Common myeloid progenitor, CD34-positive (primary cell): ENCODE measurements around the gene TCTN3.
"Not testable (repeated sequence)": the region's sequence is repeated elsewhere in the genome, so short reads cannot be mapped to it uniquely, and the experiment has no call there.

Experiments
- CTCF ChIA-PET: fragments of 350-600 bp; sonication (Branson Sonifier 250); formaldehyde crosslinking; loops from one replicate; lab custom pipeline; 2021; ENCODE audit warnings: antibody characterized with exemption; lab: Charles Lee
- POLR2A ChIA-PET: fragments of 350-600 bp; sonication (Branson Sonifier 250); formaldehyde crosslinking; loops from one replicate; lab custom pipeline; 2021; ENCODE audit warnings: antibody characterized with exemption; lab: Charles Lee
- DNase-seq, 3 donors: peaks; one replicate each; pipeline versions ENCODE4 v3.0.0 to v3.0.0-alpha.2; 2013
- H3K27ac ChIP-seq, 2 experiments: 1 replicate in 1 of 2; 2 replicates in 1 of 2; pipeline ENCODE4 v1.7.0; 2013; ENCODE audit warnings: inconsistent platforms in 2 of 2, low read length in 2 of 2, mild to moderate bottlenecking in 2 of 2, low read depth in 1 of 2, moderate library complexity in 1 of 2; ENCODE audit not compliant: severe bottlenecking in 2 of 2, insufficient read depth in 1 of 2, poor library complexity in 1 of 2
- H3K27me3 ChIP-seq, 5 experiments: replicated peaks in 2 of 5; 1 replicate in 3 of 5; 2 replicates in 2 of 5; pipeline versions ENCODE4 v1.6.1 to v1.7.0; 2013; ENCODE audit warnings: low read length in 4 of 5, mild to moderate bottlenecking in 2 of 5, moderate library complexity in 2 of 5, inconsistent platforms in 1 of 5; ENCODE audit not compliant: insufficient read depth in 5 of 5, control insufficient read depth in 4 of 5
- H3K36me3 ChIP-seq, 4 experiments: 1 replicate in 2 of 4; 2 replicates in 2 of 4; pipeline versions ENCODE4 v1.6.1 to v1.7.0; 2013; ENCODE audit warnings: low read length in 3 of 4, control low read depth in 1 of 4, mild to moderate bottlenecking in 1 of 4; ENCODE audit not compliant: control insufficient read depth in 4 of 4, insufficient read depth in 4 of 4
- H3K4me1 ChIP-seq, 4 experiments: 1 replicate in 3 of 4; 2 replicates in 1 of 4; pipeline versions ENCODE4 v1.6.1 to v1.7.1; 2013; ENCODE audit warnings: low read length in 3 of 4, mild to moderate bottlenecking in 3 of 4, control low read depth in 1 of 4, inconsistent platforms in 1 of 4, moderate library complexity in 1 of 4; ENCODE audit not compliant: control insufficient read depth in 4 of 4, insufficient read depth in 4 of 4; ENCODE audit errors: control extremely low read depth in 1 of 4
- H3K4me3 ChIP-seq, 7 experiments: 1 replicate in 4 of 7; 2 replicates in 3 of 7; pipeline versions ENCODE4 v1.5.1 to v1.7.0; 2013; ENCODE audit warnings: mild to moderate bottlenecking in 7 of 7, low read length in 6 of 7, moderate library complexity in 6 of 7, inconsistent platforms in 2 of 7, low read depth in 2 of 7, control low read depth in 1 of 7; ENCODE audit not compliant: insufficient read depth in 4 of 7, control insufficient read depth in 1 of 7; ENCODE audit errors: extremely low read depth in 1 of 7
- H3K9me3 ChIP-seq, 5 experiments: 1 replicate in 4 of 5; 2 replicates in 1 of 5; pipeline versions ENCODE4 v1.6.1 to v1.7.1; 2013; ENCODE audit warnings: low read length in 4 of 5, mild to moderate bottlenecking in 2 of 5, inconsistent platforms in 1 of 5, low read depth in 1 of 5, moderate library complexity in 1 of 5; ENCODE audit not compliant: control insufficient read depth in 4 of 5, insufficient read depth in 2 of 5; ENCODE audit errors: control extremely low read depth in 1 of 5
- WGBS: methylation state at CpG from one replicate; pipeline ENCODE4 v1.1.5; 2013; ENCODE audit not compliant: insufficient coverage; 5-methylcytosine and 5-hydroxymethylcytosine counted together

Gene TCTN3

GRCh38 chr10:95637911-95638310, 55.8 kb downstream of the TCTN3 start:
- Histone ChIP-seq H3K4me1 (no peaks in the 10 kb centered on the region), H3K4me3 (no peak overlapping the region), H3K9me3 (no peaks in the 10 kb centered on the region), H3K36me3 (peaks cover 21 to 90% (median 65%) of the 10 kb centered on the region in 4 experiments), H3K27me3 (no peaks in the 10 kb centered on the region), H3K27ac (no peak overlapping the region)
- POLR2A ChIA-PET: no interaction called here
- DNase-seq: no peak
- CTCF ChIA-PET: no interaction called here
- 100% methylated on average over 4 of the region's 4 CpGs for WGBS

- ChIA-PET CTCF (interaction anchor here (1.0 kb wide), 1 partner anchor 12 kb away, joined by 3 read pairs; no protein-coding TSS in a partner anchor), POLR2A (no interaction called here)
- no peak overlapping the region for H3K4me3 ChIP-seq
- DNase-seq: no peak
- H3K36me3 ChIP-seq: peaks cover 21 to 90% (median 66%) of the 10 kb centered on the region in 4 experiments
- WGBS: 98% methylated on average over 10 of the region's 10 CpGs
- no peak overlapping the region for H3K27ac ChIP-seq
- H3K4me1 ChIP-seq: no peaks in the 10 kb centered on the region
- no peaks in the 10 kb centered on the region for H3K9me3 ChIP-seq
- no peaks in the 10 kb centered on the region for H3K27me3 ChIP-seq
Observed at GRCh38 chr10:95637140-95637539, 56.6 kb downstream of the TCTN3 start.

GRCh38 chr10:95635319-95635733, 58.4 kb downstream of the TCTN3 start:
- no peak overlapping the region for H3K4me3 ChIP-seq
- H3K27ac ChIP-seq: no peak overlapping the region
- ChIA-PET POLR2A (no interaction called here), CTCF (no interaction called here)
- WGBS: 93% methylated on average over 2 of the region's 2 CpGs
- H3K9me3 ChIP-seq: no peaks in the 10 kb centered on the region
- no peaks in the 10 kb centered on the region for H3K4me1 ChIP-seq
- no peaks in the 10 kb centered on the region for H3K27me3 ChIP-seq
- H3K36me3 ChIP-seq: peaks cover 13 to 88% (median 67%) of the 10 kb centered on the region in 4 experiments
- no peak for DNase-seq

- no peak overlapping the region for H3K4me3 ChIP-seq
- no peak for DNase-seq
- no peak overlapping the region for H3K27ac ChIP-seq
- peaks cover 15 to 85% (median 69%) of the 10 kb centered on the region in 4 experiments for H3K36me3 ChIP-seq
- no peaks in the 10 kb centered on the region for H3K9me3 ChIP-seq
- H3K4me1 ChIP-seq: peaks cover 0 to 4% (median 0%) of the 10 kb centered on the region in 4 experiments
- ChIA-PET CTCF (no interaction called here), POLR2A (no interaction called here)
- no CpG with 5 or more reads among the region's 1 CpG for WGBS
- H3K27me3 ChIP-seq: no peaks in the 10 kb centered on the region
Observed at GRCh38 chr10:95628786-95629185, 64.9 kb downstream of the TCTN3 start.

- peaks cover 17 to 68% (median 52%) of the 10 kb centered on the region in 4 experiments for H3K36me3 ChIP-seq
- H3K4me3 ChIP-seq: no peak overlapping the region
- H3K9me3 ChIP-seq: no peaks in the 10 kb centered on the region
- no peaks in the 10 kb centered on the region for H3K27me3 ChIP-seq
- 94% methylated on average over 2 of the region's 4 CpGs for WGBS
- ChIA-PET POLR2A (no interaction called here), CTCF (no interaction called here)
- no peak for DNase-seq
- peaks cover 0 to 4% (median 0%) of the 10 kb centered on the region in 4 experiments for H3K4me1 ChIP-seq
- no peak overlapping the region for H3K27ac ChIP-seq
Observed at GRCh38 chr10:95626500-95626899, 67.2 kb downstream of the TCTN3 start.

- H3K4me3 ChIP-seq, H3K4me1 ChIP-seq, DNase-seq, H3K9me3 ChIP-seq, H3K27ac ChIP-seq, CTCF ChIA-PET, H3K27me3 ChIP-seq, POLR2A ChIA-PET: not testable (repeated sequence)
- peaks cover 26 to 65% (median 49%) of the 10 kb centered on the region in 4 experiments for H3K36me3 ChIP-seq
- WGBS: no CpG with 5 or more reads among the region's 5 CpGs
Observed at GRCh38 chr10:95620415-95620814, 73.3 kb downstream of the TCTN3 start.

GRCh38 chr10:95618101-95618500, 75.6 kb downstream of the TCTN3 start:
- Histone ChIP-seq H3K4me3 (no peak overlapping the region), H3K27me3 (no peaks in the 10 kb centered on the region), H3K4me1 (no peaks in the 10 kb centered on the region), H3K27ac (no peak overlapping the region), H3K9me3 (no peaks in the 10 kb centered on the region), H3K36me3 (peaks cover 22 to 73% (median 58%) of the 10 kb centered on the region in 4 experiments)
- DNase-seq: no peak
- 88% methylated on average over 4 of the region's 4 CpGs for WGBS
- ChIA-PET CTCF (no interaction called here), POLR2A (no interaction called here)
